NT2/D1 (cell line): Measurements from ENCODE around the gene CDH20.

Experiments
- DNase-seq: peaks from one replicate; pipeline ENCODE4 v3.0.0-alpha.2; 2011; ENCODE audit warnings: low read depth, low spot score
- H3K27me3 ChIP-seq: 2 replicates; pipeline ENCODE4 v1.6.0; 2011; ENCODE audit warnings: mild to moderate bottlenecking; ENCODE audit not compliant: insufficient read length, insufficient read depth
- H3K36me3 ChIP-seq: 2 replicates; pipeline ENCODE4 v1.6.1; 2011; ENCODE audit warnings: mild to moderate bottlenecking, low read length, mixed read lengths; ENCODE audit not compliant: insufficient read depth, insufficient read length
- H3K4me1 ChIP-seq: 2 replicates; pipeline ENCODE4 v1.5.1; 2011; ENCODE audit not compliant: insufficient read depth, insufficient read length
- H3K4me3 ChIP-seq: 2 replicates; pipeline ENCODE4 v1.5.1; 2011; ENCODE audit warnings: low read depth; ENCODE audit not compliant: insufficient read length
- H3K9ac ChIP-seq: 2 replicates; pipeline ENCODE4 v1.6.0; 2011; ENCODE audit warnings: low read depth; ENCODE audit not compliant: insufficient read length
- H3K9me3 ChIP-seq: 2 replicates; pipeline ENCODE4 v1.5.1; 2011; ENCODE audit warnings: mild to moderate bottlenecking, low read length; ENCODE audit not compliant: insufficient read depth
- SUZ12 ChIP-seq: IDR thresholded peaks from 2 replicates; pipeline ENCODE4 v1.6.1; 2011; ENCODE audit not compliant: insufficient read length, insufficient read depth; ENCODE audit errors: extremely low read depth
- YY1 ChIP-seq: IDR thresholded peaks from 2 replicates; pipeline ENCODE4 v1.6.1; 2011; ENCODE audit not compliant: insufficient read length, insufficient read depth
- ZNF274 ChIP-seq: IDR thresholded peaks from 2 replicates; pipeline ENCODE4 v1.6.1; 2011; ENCODE audit warnings: mild to moderate bottlenecking, low read depth, low read length

The CDH20 gene

GRCh38 chr18:61459896-61460648, 126.8 kb downstream of the CDH20 start:
- no peak for DNase-seq
- Histone ChIP-seq H3K36me3 (no peaks in the 10 kb centered on the region), H3K4me1 (no peaks in the 10 kb centered on the region), H3K27me3 (no peaks in the 10 kb centered on the region), H3K9me3 (no peaks in the 10 kb centered on the region), H3K9ac (no peak overlapping the region), H3K4me3 (no peak overlapping the region)
- no peak for TF ChIP-seq YY1
- TF ChIP-seq ZNF274: no peak
- TF ChIP-seq SUZ12: no peak

GRCh38 chr18:61464551-61465142, 131.4 kb downstream of the CDH20 start:
- H3K27me3 ChIP-seq: no peaks in the 10 kb centered on the region
- H3K4me3 ChIP-seq: no peak overlapping the region
- no peak for DNase-seq
- H3K9ac ChIP-seq: no peak overlapping the region
- no peaks in the 10 kb centered on the region for H3K36me3 ChIP-seq
- no peaks in the 10 kb centered on the region for H3K4me1 ChIP-seq
- no peaks in the 10 kb centered on the region for H3K9me3 ChIP-seq
- TF ChIP-seq YY1 (no peak), SUZ12 (no peak), ZNF274 (no peak)

GRCh38 chr18:61466736-61467135, 133.5 kb downstream of the CDH20 start:
- H3K9ac ChIP-seq: no peak overlapping the region

GRCh38 chr18:61470031-61470674, 136.9 kb downstream of the CDH20 start:
- Histone ChIP-seq H3K9me3 (no peaks in the 10 kb centered on the region), H3K4me3 (no peak overlapping the region), H3K36me3 (no peaks in the 10 kb centered on the region), H3K27me3 (no peaks in the 10 kb centered on the region), H3K9ac (no peak overlapping the region), H3K4me1 (no peaks in the 10 kb centered on the region)
- no peak for DNase-seq
- TF ChIP-seq ZNF274 (no peak), YY1 (no peak), SUZ12 (no peak)

More at GRCh38 chr18:61466736-61467135, 133.5 kb downstream of the CDH20 start:
- Histone ChIP-seq H3K36me3 (no peaks in the 10 kb centered on the region), H3K27me3 (no peaks in the 10 kb centered on the region), H3K9me3 (no peaks in the 10 kb centered on the region), H3K4me3 (no peak overlapping the region), H3K4me1 (no peaks in the 10 kb centered on the region)
- DNase-seq: no peak
- TF ChIP-seq YY1 (no peak), ZNF274 (no peak), SUZ12 (no peak)

GRCh38 chr18:61471541-61471940, 138.3 kb downstream of the CDH20 start:
- Histone ChIP-seq H3K27me3 (no peaks in the 10 kb centered on the region), H3K36me3 (no peaks in the 10 kb centered on the region), H3K9me3 (no peaks in the 10 kb centered on the region), H3K4me3 (no peak overlapping the region), H3K4me1 (no peaks in the 10 kb centered on the region), H3K9ac (no peak overlapping the region)
- DNase-seq: no peak
- TF ChIP-seq SUZ12: no peak
- TF ChIP-seq ZNF274: no peak
- no peak for TF ChIP-seq YY1

GRCh38 chr18:61471942-61472341, 138.7 kb downstream of the CDH20 start:
- H3K4me3 ChIP-seq: no peak overlapping the region

GRCh38 chr18:61474341-61474740, 141.1 kb downstream of the CDH20 start:
- H3K27me3 ChIP-seq: no peaks in the 10 kb centered on the region
- H3K4me1 ChIP-seq: no peaks in the 10 kb centered on the region
- DNase-seq: no peak
- no peaks in the 10 kb centered on the region for H3K36me3 ChIP-seq
- TF ChIP-seq YY1: no peak
- TF ChIP-seq ZNF274: no peak
- TF ChIP-seq SUZ12: no peak
- no peak overlapping the region for H3K4me3 ChIP-seq
- no peak overlapping the region for H3K9ac ChIP-seq
- H3K9me3 ChIP-seq: no peaks in the 10 kb centered on the region

More at GRCh38 chr18:61471942-61472341, 138.7 kb downstream of the CDH20 start:
- Histone ChIP-seq H3K4me1 (no peaks in the 10 kb centered on the region), H3K27me3 (no peaks in the 10 kb centered on the region), H3K9ac (no peak overlapping the region), H3K9me3 (no peaks in the 10 kb centered on the region), H3K36me3 (no peaks in the 10 kb centered on the region)
- no peak for DNase-seq
- TF ChIP-seq YY1: no peak
- TF ChIP-seq ZNF274: no peak
- no peak for TF ChIP-seq SUZ12
